Brain pericyte (primary cell): ENCODE results near the gene HABP2.

Experiments
- DNase-seq: peaks from one replicate; pipeline ENCODE4 v3.0.0-alpha.2; 2012; ENCODE audit warnings: low read depth, low spot score

HABP2 gene

GRCh38 chr10:113603057-113603777 is 50.4 kb downstream of the HABP2 start:
- DNase-seq: no peak

GRCh38 chr10:113604572-113604971 is 51.7 kb downstream of the HABP2 start:
- DNase-seq: no peak

- no peak for DNase-seq
Measured at GRCh38 chr10:113605268-113605978, 52.6 kb downstream of the HABP2 start.

GRCh38 chr10:113609704-113610108 is 56.9 kb downstream of the HABP2 start:
- DNase-seq: no peak

- no peak for DNase-seq
Measured at GRCh38 chr10:113610631-113611601, 58.1 kb downstream of the HABP2 start.

GRCh38 chr10:113612154-113612553 is 59.3 kb downstream of the HABP2 start:
- DNase-seq: no peak

- DNase-seq: no peak
Measured at GRCh38 chr10:113613427-113613826, 60.6 kb downstream of the HABP2 start.

- no peak for DNase-seq
Measured at GRCh38 chr10:113613977-113614690, 61.3 kb downstream of the HABP2 start.

GRCh38 chr10:113616244-113617074 is 63.6 kb downstream of the HABP2 start:
- DNase-seq: no peak

GRCh38 chr10:113617086-113617485 is 64.2 kb downstream of the HABP2 start:
- no peak for DNase-seq

GRCh38 chr10:113618338-113618737 is 65.5 kb downstream of the HABP2 start:
- no peak for DNase-seq

GRCh38 chr10:113619401-113619800 is 66.5 kb downstream of the HABP2 start:
- DNase-seq: no peak

GRCh38 chr10:113620511-113620910 is 67.7 kb downstream of the HABP2 start:
- DNase-seq: no peak

GRCh38 chr10:113620936-113621335 is 68.1 kb downstream of the HABP2 start:
- DNase-seq: no peak

- DNase-seq: no peak
Measured at GRCh38 chr10:113621799-113622198, 68.9 kb downstream of the HABP2 start.

GRCh38 chr10:113622831-113623230 is 70.0 kb downstream of the HABP2 start:
- DNase-seq: no peak

- DNase-seq: no peak
Measured at GRCh38 chr10:113625461-113626186, 72.8 kb downstream of the HABP2 start.

GRCh38 chr10:113626809-113627355 is 74.0 kb downstream of the HABP2 start:
- DNase-seq: no peak

GRCh38 chr10:113627836-113628235 is 75.0 kb downstream of the HABP2 start:
- DNase-seq: no peak
